Stimulated activated CD4-positive, alpha-beta T cell treated with anti-CD3 and anti-CD28 coated beads, Interleukin-4, amount 100 ng/mL, for 4 hours (primary cell): ENCODE measurements around the gene ACSS1.

Experiments used
- DNase-seq, 2 experiments: peaks; one replicate each; pipeline ENCODE4 v3.0.0-alpha.2; 2020

Gene ACSS1

DNA sequence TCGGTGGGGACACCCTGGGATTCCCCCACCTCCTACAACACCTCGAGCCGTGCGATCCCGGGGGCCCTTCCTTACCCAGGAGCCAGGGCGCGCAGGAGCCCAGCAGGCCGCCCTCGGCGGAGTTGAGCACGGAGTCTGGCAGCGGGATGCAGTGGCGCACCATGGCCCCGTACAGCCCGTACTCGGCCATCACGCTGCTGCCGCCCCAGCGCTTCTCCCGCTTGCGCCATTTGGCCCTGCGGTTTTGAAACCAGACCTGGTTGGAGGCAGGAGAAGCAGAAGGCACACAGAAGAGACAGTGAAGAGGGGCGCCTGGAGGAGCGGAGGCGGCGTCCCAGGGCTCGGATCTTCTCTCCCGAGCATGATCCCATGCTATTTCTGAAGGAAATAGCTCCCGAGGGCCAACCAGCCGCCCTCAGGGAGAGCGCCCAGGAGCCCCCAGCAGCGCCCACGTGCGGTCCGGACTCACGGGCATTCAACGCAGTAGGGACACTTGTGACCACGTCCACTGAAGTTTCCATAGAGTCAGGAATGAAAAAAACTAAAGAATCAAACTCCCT, 19.8 kb upstream of the ACSS1 start:
- DNase-seq = no peak

DNA sequence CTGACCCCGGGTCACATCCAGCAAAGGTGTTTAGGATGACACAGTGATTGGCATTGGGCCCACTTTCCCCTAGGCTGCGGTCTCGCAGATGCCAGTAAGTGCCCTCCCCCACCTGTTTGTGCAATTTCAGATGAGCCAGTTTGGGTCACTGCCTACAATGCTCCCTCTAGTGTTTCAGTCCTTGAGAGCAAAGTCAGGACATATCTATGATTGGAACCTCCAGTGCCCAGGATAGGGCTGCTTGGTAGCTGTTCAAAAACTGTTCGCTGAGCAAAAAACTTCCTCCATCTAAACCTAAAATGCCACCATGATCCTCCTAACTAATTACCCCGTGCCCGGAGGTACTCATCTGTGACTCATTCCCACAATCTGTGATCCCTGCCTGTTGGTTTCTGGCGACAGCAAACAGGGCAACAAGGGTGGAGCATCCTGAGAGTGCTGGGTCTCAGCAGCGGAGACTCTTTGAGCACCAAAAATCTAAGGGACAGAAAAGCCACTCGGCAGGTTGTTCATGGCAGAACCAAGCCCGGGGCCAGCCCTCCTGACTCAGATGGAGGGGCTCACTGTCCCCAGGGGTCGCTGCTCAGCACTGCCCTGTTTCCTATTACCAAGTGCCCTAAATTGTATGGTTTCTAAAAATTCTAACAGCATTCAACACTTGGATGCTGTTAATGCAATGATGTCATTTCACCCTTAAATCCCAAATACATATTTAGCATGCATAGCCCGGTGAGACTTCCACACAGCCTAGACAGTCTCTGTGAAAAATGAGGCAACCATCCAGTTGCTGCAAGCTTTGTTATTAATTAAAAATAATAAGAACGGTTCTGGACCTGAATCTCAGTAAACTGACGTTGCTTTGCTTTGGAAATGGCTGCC, 19.0 kb upstream of the ACSS1 start:
- no peak for DNase-seq

DNA sequence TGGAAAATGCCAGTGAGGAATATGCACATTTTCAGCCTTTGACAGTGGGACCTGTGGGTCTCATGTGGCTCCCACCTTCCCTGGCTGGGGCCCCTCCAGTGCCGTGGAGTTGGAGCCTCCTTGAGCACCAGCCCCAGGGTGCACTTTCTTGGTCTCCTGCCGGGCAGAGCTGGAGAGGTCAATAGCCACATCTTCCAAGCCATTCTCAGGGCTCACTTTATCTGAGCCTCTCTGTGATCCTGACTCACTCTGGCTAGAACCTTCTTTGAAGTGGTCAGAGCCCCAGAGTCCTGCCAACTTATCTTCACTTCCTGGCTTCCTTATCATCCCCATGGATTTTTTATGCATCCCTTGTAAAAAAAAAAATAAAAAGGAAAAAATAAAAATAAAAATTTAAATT, 18.3 kb upstream of the ACSS1 start:
- no peak for DNase-seq

DNA sequence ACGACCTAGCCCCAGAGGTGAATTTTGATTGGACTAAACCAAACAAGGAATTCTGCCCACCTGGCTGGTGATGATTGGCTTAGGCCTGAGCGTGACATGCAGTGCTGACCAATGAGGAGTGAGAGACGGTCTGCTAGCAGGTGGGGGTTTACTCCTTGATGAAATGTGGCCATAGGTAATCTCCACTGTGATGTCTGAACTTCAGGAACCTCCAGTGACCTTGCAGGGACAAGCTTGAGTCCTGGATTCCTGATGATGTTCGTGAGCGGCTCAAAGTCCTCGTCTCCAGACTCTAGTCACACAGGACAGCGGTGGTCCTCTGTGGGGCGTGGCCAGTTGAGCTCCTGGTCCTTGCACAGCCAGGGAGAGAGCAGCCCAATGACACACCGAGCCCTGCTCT, 15.6 kb upstream of the ACSS1 start:
- no peak for DNase-seq

DNA sequence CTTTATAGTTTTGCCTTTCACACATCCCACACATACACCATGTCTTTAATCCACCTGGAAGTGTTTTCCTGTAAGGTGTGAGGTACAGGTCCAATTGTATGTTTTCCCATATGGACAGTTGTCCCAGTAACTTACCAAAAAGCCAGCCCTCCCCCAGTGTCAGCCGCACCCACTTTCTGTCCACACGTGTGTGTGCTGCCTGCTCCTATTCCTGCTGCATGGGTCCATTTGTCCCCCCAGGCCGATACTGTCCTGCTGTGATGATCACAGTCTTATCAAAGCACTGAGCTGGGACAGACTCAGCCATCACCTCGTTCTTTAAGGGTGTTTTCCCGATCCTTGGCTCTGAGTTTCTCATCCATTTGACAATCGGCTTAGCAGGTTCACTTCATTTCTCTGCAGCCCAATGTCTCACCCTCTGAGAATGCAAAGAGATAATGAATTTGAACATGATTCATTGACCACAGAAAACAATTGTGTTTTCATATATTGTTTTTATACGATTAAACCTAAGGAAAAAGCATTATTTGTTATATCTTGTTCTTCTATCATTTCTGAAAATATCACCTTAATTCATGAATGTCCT, 14.4 kb upstream of the ACSS1 start:
- DNase-seq = no peak

DNA sequence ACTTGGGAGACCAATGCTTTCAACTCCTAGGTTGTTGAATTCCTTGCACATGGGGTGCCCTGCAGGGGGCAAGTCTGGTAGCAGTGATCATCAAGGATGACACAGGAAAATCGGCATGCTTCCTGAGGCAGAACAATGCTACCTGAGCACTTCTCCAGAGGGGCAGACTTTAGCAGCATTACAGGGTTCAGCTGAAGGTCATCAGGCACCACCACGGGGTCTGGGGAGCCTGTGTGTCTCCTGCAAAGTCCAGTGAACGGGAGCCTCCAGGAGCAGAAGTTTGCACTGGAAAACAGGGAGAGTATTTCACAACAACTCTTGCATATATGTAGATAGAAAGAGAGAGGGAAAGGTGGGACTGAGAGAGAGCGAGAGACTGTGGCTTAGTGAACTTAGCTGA, 13.8 kb upstream of the ACSS1 start:
- no peak for DNase-seq

DNA sequence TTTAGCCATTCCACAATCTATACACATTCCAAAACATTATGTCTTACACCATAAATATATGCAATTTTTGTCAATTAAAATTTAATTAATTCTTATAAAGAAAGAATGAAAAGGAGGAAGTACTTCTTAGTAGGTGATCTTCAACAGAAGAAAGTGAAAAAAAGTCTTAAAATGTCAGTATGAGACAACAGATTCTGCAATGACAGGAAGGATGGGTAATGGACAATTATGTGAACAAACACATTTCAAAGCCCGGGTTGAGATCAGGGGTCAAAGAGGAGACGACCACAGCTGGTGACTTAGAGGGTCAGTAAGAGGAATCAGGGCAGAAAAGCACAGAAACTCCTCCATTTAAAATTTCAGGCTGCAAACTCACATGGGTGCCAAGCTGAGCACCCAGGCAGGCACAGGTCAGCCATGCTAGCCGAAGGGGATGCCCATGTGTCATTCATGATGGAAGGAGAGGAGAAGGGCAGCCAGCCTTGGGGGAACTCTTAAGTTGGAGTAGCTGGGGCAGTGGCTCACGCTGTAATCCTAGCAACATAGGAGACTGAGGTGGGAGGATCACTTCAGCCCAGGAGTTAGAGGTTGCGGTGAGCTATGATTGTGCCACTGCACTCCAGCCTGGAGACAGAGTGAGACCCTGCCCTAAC, 13.0 kb upstream of the ACSS1 start:
- no peak for DNase-seq

DNA sequence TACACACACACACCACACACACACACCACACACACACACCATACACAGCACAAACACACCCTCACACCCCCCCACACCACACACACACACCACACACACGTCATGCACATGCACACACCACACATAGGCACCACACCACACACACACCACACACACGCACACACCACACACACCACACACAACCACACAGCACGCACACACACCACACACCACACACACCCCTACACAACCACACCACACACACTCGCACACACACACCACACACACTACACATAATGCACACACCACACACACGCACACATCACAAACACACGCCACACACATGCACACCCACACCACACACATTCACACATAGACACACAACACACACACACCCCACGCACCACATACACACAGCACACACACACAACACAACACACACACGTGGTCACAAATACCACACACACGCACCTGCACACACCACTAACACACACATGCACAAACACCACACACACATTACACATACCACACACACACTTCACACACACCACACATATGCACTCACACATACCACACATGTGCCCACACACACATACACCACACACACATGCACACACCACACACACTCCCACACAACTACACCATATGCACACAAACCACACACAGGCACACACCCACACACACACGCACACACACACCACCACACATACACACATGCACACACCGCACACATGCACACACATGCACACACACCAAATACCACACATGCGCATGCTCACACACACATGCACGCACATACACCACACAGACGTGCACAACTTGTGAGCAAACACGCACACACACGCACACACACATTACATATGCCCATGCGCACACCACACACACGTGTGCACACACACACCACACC, 9.4 kb upstream of the ACSS1 start:
- no peak for DNase-seq

DNA sequence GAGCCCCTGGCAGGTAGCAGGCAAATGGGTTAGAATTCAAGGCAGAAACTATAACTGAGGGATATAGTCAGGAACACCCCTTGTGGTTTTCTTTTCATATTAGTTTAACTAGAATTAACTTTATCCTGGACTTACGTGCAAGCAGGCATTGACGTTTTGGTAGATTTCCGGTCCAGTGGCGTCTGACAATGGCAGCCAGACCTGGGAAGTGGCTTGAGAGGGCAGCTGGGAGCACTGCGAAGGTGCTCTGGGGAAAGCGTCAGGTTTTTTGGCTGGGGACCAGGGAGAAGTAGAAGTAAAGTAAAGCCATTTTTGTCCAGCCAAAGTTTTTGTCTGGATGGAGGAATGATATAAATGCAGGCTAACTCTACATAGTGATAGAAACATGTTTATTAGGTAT, 8.4 kb upstream of the ACSS1 start:
- DNase-seq = no peak

DNA sequence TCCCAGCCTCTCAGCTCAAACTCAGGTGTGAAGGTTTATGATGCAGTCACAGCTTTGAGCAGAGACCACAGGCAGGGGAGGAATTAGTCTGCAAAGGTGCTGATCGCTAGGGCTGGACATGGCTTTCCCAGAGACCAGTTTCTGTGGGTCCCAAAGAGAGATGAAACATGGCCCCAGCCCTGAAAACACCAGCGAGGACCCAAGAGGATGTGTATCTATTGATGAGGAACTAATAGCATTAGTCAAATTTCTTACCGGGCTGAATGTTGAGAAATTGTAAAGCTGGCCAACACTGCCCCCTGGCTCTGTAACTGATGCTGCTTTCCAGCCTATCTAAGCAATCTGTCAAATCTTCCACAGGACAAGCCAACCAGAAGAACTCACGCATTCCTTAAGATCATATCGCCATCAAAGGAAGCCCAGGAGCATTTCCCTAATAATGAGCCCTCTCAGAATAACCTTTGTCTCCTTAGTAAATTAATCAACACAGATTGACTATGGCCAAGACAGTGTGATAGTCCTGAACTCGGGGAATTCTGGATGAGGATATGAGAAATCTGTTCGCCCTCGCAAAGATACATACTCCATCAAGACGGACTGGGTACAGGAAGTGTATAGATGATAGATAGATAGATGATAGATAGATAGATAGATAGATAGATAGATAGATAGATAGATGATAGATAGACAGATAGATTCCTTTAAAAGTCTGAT, 7.8 kb upstream of the ACSS1 start:
- peak; percentile 52 for DNase-seq

DNA sequence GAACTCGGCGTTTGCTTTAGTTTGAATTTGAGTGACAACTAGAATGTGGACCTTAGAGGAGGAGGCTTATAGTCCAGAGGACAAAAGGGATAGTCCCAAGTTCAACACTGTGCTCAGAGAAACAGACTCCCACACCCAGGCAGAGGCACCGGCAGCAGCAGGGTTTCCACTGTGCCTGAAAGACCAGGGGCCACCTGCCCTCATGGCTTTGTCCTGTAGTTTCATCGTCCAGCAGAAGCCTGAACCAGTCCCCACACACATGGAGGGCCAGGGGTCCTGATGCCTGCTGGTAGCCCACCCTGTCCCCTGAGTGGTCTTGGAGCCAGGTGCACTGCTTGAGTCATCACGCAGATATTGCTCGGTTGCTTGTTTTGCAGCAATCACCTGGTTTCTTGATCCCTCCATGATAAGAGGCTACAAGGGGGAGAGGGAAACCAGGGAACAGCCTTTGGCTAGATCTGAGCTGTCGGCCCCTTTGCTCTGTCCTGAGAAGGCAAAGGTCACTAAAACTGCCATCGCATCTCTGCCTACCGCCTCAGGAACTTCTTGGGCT, 7.2 kb upstream of the ACSS1 start:
- no peak for DNase-seq

DNA sequence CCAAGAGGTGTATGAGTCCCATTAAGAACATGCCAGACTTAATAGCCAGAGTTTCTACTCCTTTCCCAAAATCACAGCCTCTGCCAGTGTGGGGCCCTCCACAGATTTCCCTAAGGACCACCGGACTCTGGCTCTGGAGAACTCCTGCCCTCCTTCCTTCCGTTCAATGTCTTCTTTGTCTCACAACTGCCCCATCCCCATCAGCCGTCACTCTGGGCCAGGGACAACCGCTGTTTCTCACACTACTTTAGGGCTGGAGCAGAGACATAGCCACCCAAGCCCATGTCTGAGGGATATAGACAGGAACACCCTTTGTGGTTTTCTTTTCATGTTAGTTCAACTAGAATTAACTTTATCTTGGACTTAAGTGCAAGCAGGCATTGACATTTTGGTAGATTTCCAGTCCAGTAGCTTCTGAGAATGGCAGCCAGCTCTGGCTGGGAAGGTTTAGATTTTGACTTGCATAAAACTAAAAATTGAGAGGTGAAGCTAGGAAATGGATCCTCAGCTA, 6.7 kb upstream of the ACSS1 start:
- DNase-seq = no peak

DNA sequence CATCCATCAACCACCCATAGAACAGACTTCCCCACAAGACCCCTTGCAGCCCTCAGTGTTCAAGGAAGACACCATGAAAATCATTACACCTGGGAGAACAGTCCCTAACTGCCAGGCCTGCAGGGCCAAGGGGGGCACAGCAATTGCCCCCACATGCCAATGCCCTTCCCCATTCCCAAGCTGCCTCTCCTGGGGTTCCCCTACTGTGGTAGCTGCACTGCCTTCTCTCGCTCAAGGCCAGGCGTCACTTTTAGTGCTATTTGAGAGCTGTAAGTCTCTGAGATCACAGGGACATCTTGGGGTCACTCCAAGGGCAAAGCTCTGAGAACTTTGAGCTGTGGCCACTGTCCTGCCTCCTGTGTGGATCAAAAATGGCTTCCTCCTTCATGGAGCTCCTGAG, 6.0 kb upstream of the ACSS1 start:
- no peak for DNase-seq

DNA sequence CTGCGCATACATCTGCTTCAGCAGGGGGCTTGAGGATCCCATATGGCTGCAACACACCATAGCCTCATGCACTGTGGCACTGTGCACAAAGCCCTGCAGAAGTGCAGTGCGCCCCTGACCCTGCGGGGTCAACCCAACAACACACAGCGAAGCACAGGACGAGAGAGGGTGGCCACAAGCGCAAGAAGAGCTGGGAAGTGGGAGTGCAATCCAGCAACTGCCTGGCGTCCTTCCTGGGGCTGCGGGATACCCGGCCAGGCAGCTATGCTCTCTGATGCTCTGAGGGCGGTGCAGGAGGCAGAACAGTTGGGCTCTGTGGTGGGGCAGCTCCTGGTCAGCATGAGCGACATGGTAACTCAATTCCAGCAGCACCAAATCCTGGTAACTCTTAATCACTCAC, 5.6 kb upstream of the ACSS1 start:
- DNase-seq = no peak

DNA sequence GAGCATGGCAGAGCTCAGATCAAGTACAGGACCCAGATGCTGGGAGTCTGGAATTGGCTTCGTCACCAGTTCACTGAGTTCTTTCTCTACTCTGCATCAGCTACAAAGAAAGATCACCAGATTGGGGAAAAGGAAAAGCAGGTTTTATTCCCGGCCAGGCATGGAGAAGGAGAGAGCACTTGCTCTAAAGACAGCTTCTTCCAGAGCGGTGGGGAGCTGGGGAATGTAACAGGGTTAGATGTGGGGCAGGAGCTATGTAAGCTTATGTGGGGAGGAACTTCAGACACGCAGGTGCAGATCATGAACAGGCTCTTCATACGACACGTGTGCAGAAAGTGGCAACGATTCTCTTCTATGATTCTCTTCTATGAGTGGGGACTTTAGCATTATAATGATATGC, 4.9 kb upstream of the ACSS1 start:
- no peak for DNase-seq

DNA sequence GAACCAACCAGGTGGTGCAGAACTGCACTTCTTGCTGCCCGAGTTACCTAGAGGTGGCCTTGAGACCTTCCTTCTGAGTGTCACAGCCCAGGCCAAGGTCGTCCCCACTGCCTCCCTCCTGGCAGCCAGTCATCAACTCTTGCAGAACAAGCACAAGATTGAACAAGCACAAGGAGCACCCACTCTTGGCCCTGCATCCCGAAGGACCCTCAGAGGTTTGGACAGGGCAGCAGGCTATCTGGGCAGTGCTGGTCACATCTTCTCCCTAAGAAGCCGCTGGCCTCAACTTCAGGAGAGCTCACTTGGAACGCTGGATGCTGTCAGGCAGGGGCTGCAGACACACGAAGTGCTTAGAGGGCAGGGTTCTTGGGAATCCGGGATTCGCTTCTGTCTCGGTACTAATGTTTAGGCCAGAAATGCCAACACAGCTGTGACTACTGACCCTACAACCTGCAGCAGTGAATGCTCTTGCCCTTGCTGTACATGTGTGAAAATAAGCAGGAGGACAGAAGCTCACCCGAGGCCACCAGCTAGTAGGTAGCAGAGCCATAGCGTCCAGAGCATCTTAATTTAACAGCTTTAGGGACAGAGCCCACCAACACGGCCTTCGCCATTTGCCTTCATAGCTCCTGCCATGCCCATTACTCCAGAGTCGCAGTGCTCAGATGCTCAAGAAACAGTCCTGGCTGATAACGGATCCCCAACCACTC, 4.0 kb upstream of the ACSS1 start:
- DNase-seq = no peak

DNA sequence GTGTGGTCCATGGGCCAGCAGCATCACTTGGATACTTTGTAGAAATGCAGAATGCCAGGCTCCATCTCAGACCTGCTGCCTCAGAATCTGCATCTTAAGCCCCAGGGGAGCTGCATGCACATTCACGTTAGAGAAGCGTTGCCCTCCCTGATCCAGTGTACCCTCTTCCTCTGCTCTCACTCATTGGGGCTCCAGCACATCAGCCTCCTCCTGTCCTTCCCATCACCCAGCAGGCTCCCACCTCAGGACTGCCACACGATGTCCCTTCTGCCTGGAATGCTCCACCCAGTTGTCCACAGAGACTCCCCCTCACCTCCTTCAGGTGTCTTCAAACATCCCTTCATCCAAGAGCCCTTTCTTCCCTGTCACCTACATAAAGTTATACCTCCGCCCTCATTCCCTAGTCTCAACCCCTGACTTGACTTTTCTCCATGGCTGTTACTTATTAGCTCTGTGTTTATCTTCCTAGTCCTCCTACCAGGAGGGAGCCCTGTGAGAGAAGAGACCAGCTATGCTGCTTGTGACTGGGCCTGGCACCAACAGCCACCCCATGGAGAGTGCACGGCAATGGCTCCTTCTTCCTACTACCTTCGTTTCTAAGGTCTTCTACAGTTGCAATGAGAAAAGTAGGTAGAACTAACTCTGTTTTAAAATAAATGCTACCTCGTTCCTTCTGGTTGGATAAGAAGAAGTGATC, 3.3 kb upstream of the ACSS1 start:
- no peak for DNase-seq

DNA sequence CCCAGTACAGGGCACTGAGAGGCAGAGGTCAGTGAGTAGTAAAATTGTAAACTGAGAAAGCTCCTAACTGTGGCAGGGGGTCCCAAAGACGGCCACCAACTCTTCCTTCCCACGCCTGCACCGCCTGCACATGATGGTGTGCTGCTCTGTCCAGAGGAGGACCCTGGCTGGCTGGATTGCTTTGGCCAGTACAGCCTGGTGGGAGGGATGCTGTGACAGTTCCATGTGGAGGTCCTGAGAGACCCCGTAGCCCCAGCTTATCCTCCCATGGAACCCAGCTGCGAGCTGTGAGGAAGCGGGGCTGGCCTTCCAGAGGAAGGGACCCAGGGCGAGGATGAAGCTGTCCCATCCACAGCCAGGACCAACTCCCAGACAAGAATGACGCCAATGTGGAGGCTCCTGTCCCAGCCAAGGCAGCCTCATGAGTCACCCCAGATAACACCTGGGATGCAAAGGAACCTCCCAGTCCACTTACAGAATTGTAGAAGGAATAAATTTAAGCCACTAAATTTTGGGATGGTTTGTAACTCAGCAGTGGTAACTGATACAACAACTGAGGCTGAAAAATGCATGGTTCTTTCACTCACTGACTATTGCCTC, 2.0 kb upstream of the ACSS1 start:
- no peak for DNase-seq

DNA sequence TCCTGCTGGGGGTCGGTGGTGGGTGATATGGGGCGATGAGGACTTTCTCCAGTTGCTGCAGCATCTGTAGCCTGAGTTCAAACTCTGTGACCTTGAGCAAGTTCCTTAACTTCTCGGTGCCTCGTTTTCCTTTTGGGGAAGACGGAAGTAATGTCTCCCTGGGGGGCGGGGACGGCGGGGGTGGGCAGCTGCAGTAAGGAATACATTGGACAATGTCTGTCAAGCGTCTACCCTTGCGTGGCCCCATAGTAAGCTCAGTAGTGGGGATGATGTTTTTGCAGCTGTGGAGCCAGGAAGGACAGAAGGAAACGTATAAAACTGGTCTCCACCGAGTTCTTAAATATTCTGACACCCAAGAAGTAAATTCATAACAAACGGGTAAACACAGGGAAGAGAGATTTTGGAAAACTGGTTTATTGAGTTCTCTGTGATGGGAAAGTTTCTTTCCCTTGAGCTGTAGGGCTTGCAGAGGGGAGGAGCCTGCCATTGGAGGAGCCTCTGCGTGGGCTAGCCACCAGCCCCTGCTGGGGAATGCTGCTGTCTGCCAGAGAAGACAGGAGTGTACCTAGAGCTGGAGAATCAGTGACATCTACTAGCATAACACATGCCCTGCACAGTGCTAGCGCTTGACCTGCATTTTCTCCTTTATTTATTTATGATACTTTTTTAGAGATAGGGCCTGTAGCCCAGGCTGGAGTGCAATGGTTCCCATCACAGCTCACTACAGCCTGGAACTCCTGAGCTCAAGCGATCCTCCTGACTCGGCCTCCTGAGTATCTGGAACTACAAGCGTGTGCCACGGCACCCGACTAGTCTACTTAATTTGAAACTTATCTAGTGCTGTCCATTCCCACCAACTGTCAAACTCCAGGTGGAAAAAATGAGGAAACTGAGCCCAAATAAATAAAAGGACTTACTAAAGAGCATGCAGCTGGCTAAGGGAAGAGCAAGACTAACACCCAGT, 1.2 kb upstream of the ACSS1 start:
- no peak for DNase-seq
